Mesenchymal stem cell (in vitro differentiated cells and primary cell): ENCODE data around the gene LLGL2.

Experiments
- DNase-seq: peaks from one replicate; pipeline ENCODE4 v3.0.0-alpha.2; 2013
- H2AFZ ChIP-seq: one replicate; pipeline ENCODE4 v1.6.1; 2013; ENCODE audit warnings: low read depth, mild to moderate bottlenecking, control low read depth, inconsistent platforms, low read length, moderate library complexity
- H2AK5ac ChIP-seq: 2 replicates; pipeline ENCODE4 v1.6.1; 2013; ENCODE audit warnings: low read length, moderate library complexity, mild to moderate bottlenecking, inconsistent platforms; ENCODE audit not compliant: severe bottlenecking
- H2BK120ac ChIP-seq: one replicate; pipeline ENCODE4 v1.6.1; 2013; ENCODE audit warnings: low read depth, mild to moderate bottlenecking, inconsistent platforms, low read length, moderate library complexity
- H2BK12ac ChIP-seq, 2 experiments: one replicate each; pipeline ENCODE4 v1.6.1; 2013; ENCODE audit warnings: inconsistent platforms in 2 of 2, low read length in 2 of 2, mild to moderate bottlenecking in 2 of 2, moderate library complexity in 2 of 2, control low read depth in 1 of 2
- H2BK15ac ChIP-seq: one replicate; pipeline ENCODE4 v1.6.1; 2013; ENCODE audit warnings: mild to moderate bottlenecking, low read depth, inconsistent platforms; ENCODE audit not compliant: poor library complexity, severe bottlenecking
- H2BK5ac ChIP-seq: 2 replicates; pipeline ENCODE4 v1.6.1; 2013; ENCODE audit warnings: low read depth, mild to moderate bottlenecking, low read length, control low read depth, inconsistent platforms; ENCODE audit not compliant: poor library complexity, severe bottlenecking
- H3K14ac ChIP-seq, 2 experiments: one replicate each; pipeline ENCODE4 v1.6.1; 2013; ENCODE audit warnings: inconsistent platforms in 2 of 2, low read length in 2 of 2, control low read depth in 1 of 2, mild to moderate bottlenecking in 1 of 2, moderate library complexity in 1 of 2
- H3K18ac ChIP-seq, 2 experiments: one replicate each; pipeline ENCODE4 v1.6.1; 2013; ENCODE audit warnings: inconsistent platforms in 2 of 2, low read length in 2 of 2, control low read depth in 1 of 2, low read depth in 1 of 2, mild to moderate bottlenecking in 1 of 2
- H3K23ac ChIP-seq, 2 experiments: one replicate each; pipeline ENCODE4 v1.6.1; 2013; ENCODE audit warnings: inconsistent platforms in 2 of 2, low read length in 2 of 2, mild to moderate bottlenecking in 2 of 2, moderate library complexity in 2 of 2, control low read depth in 1 of 2
- H3K27ac ChIP-seq: 2 replicates; pipeline ENCODE4 v1.5.1; 2013; ENCODE audit warnings: mild to moderate bottlenecking, moderate library complexity, low read length, control low read depth, inconsistent platforms; ENCODE audit not compliant: poor library complexity, severe bottlenecking
- H3K27me3 ChIP-seq, 2 experiments: 2 replicates each; pipeline versions ENCODE4 v1.6.1 to v1.7.0; 2013; ENCODE audit warnings: low read length in 2 of 2, mild to moderate bottlenecking in 2 of 2, moderate library complexity in 2 of 2, control low read depth in 1 of 2, inconsistent platforms in 1 of 2; ENCODE audit not compliant: control insufficient read depth in 1 of 2, insufficient read depth in 1 of 2
- H3K36me3 ChIP-seq, 2 experiments: 2 replicates each; pipeline versions ENCODE4 v1.6.1 to v1.7.0; 2013; ENCODE audit warnings: low read length in 2 of 2, control low read depth in 1 of 2, inconsistent platforms in 1 of 2, low read depth in 1 of 2, mild to moderate bottlenecking in 1 of 2; ENCODE audit not compliant: insufficient read depth in 2 of 2, control insufficient read depth in 1 of 2
- H3K4ac ChIP-seq, 2 experiments: one replicate each; pipeline ENCODE4 v1.6.1; 2013; ENCODE audit warnings: inconsistent platforms in 2 of 2, low read length in 2 of 2, mild to moderate bottlenecking in 2 of 2, moderate library complexity in 2 of 2, control low read depth in 1 of 2, low read depth in 1 of 2
- H3K4me1 ChIP-seq: 2 replicates; pipeline ENCODE4 v1.6.1; 2013; ENCODE audit warnings: low read depth, low read length, control low read depth; ENCODE audit not compliant: control insufficient read depth, insufficient read depth
- H3K4me2 ChIP-seq: 2 replicates; pipeline ENCODE4 v1.6.1; 2013; ENCODE audit warnings: low read length, mild to moderate bottlenecking, inconsistent platforms; ENCODE audit not compliant: poor library complexity, severe bottlenecking
- H3K4me3 ChIP-seq, 2 experiments: 2 replicates each; pipeline versions ENCODE4 v1.5.1 to v1.7.0; 2013; ENCODE audit warnings: low read length in 2 of 2, mild to moderate bottlenecking in 2 of 2, control low read depth in 1 of 2, low read depth in 1 of 2; ENCODE audit not compliant: insufficient read depth in 1 of 2
- H3K79me1 ChIP-seq: replicated peaks from 2 replicates; pipeline ENCODE4 v1.6.1; 2013; ENCODE audit warnings: mild to moderate bottlenecking, control low read depth, low read length, inconsistent platforms; ENCODE audit not compliant: poor library complexity, severe bottlenecking
- H3K9ac ChIP-seq: 2 replicates; pipeline ENCODE4 v1.7.0; 2013; ENCODE audit warnings: mild to moderate bottlenecking, low read length, moderate library complexity
- H3K9me3 ChIP-seq: 2 replicates; pipeline ENCODE4 v1.7.0; 2013; ENCODE audit warnings: mild to moderate bottlenecking, low read length; ENCODE audit not compliant: control insufficient read depth
- H4K8ac ChIP-seq: one replicate; pipeline ENCODE4 v1.6.1; 2013; ENCODE audit warnings: inconsistent platforms, mild to moderate bottlenecking, low read length, moderate library complexity
- H4K91ac ChIP-seq: one replicate; pipeline ENCODE4 v1.6.1; 2013; ENCODE audit warnings: mild to moderate bottlenecking, low read length, inconsistent platforms
- WGBS: methylation state at CpG from one replicate; pipeline ENCODE4 v1.1.7; 2013; ENCODE audit warnings: mixed read lengths; 5-methylcytosine and 5-hydroxymethylcytosine counted together

Gene LLGL2

GRCh38 chr17:75573540-75573957 lies 48.1 kb downstream of the LLGL2 start:
- Histone ChIP-seq H2BK5ac (no peak overlapping the region), H3K14ac (no peak overlapping the region), H3K9ac (no peak overlapping the region), H2AK5ac (no peak overlapping the region), H3K9me3 (no peaks in the 10 kb centered on the region), H2BK120ac (no peak overlapping the region), H2AFZ (no peak overlapping the region), H3K4me2 (no peak overlapping the region), H3K23ac (no peak overlapping the region), H3K18ac (no peak overlapping the region), H3K4ac (no peak overlapping the region), H4K8ac (no peak overlapping the region), H2BK12ac (no peak overlapping the region), H3K27me3 (peaks cover 0 to 42% of the 10 kb centered on the region in 2 experiments), H4K91ac (peak overlapping the region; percentile 77), H3K36me3 (peaks cover 0 to 5% of the 10 kb centered on the region in 2 experiments), H3K79me1 (no peaks in the 10 kb centered on the region), H3K27ac (no peak overlapping the region), H3K4me1 (peaks cover 5% of the 10 kb centered on the region), H2BK15ac (no peak overlapping the region), H3K4me3 (no peak overlapping the region)
- DNase-seq, result no peak
- WGBS, result 87% methylated on average over 16 of the region's 16 CpGs

GRCh38 chr17:75573994-75574393 lies 48.5 kb downstream of the LLGL2 start:
- Histone ChIP-seq H3K79me1 (no peaks in the 10 kb centered on the region), H2BK120ac (no peak overlapping the region), H2BK5ac (no peak overlapping the region), H2BK12ac (no peak overlapping the region), H3K4me1 (peaks cover 5% of the 10 kb centered on the region), H4K91ac (peak overlapping the region; percentile 77), H3K9ac (no peak overlapping the region), H4K8ac (no peak overlapping the region), H3K27ac (no peak overlapping the region), H3K4ac (no peak overlapping the region), H3K14ac (no peak overlapping the region), H2AFZ (no peak overlapping the region), H3K4me3 (no peak overlapping the region), H3K18ac (no peak overlapping the region), H2AK5ac (no peak overlapping the region), H2BK15ac (no peak overlapping the region), H3K4me2 (no peak overlapping the region), H3K23ac (no peak overlapping the region), H3K36me3 (peaks cover 0 to 4% of the 10 kb centered on the region in 2 experiments), H3K9me3 (no peaks in the 10 kb centered on the region), H3K27me3 (peaks cover 0 to 42% of the 10 kb centered on the region in 2 experiments)
- 98% methylated on average over 13 of the region's 13 CpGs for WGBS
- DNase-seq, result no peak

- H3K9ac ChIP-seq, result no peak overlapping the region
- H3K4me3 ChIP-seq, result no peak overlapping the region
- no peak overlapping the region for H3K18ac ChIP-seq
- no peak overlapping the region for H3K23ac ChIP-seq
- no peak overlapping the region for H2BK120ac ChIP-seq
- H3K27me3 ChIP-seq, result peaks cover 0 to 41% of the 10 kb centered on the region in 2 experiments
- H3K4me1 ChIP-seq, result peaks cover 5% of the 10 kb centered on the region
- WGBS, result 92% methylated on average over 29 of the region's 29 CpGs
- peaks cover 0 to 4% of the 10 kb centered on the region in 2 experiments for H3K36me3 ChIP-seq
- no peaks in the 10 kb centered on the region for H3K9me3 ChIP-seq
- no peak overlapping the region for H2BK12ac ChIP-seq
- DNase-seq, result no peak
- no peak overlapping the region for H3K4me2 ChIP-seq
- no peaks in the 10 kb centered on the region for H3K79me1 ChIP-seq
- H3K27ac ChIP-seq, result no peak overlapping the region
- H4K91ac ChIP-seq, result no peak overlapping the region
- no peak overlapping the region for H2AK5ac ChIP-seq
- no peak overlapping the region for H3K4ac ChIP-seq
- no peak overlapping the region for H2BK15ac ChIP-seq
- H2AFZ ChIP-seq, result no peak overlapping the region
- no peak overlapping the region for H4K8ac ChIP-seq
- H2BK5ac ChIP-seq, result no peak overlapping the region
- H3K14ac ChIP-seq, result no peak overlapping the region
Measured at GRCh38 chr17:75574404-75575036, 49.0 kb downstream of the LLGL2 start.

GRCh38 chr17:75575197-75575596 lies 49.7 kb downstream of the LLGL2 start:
- no peak overlapping the region for H2BK12ac ChIP-seq
- H2AK5ac ChIP-seq, result no peak overlapping the region
- H3K27me3 ChIP-seq, result peaks cover 0 to 41% of the 10 kb centered on the region in 2 experiments
- DNase-seq, result no peak
- H2AFZ ChIP-seq, result no peak overlapping the region
- H3K9ac ChIP-seq, result no peak overlapping the region
- H3K4me2 ChIP-seq, result no peak overlapping the region
- no peak overlapping the region for H2BK5ac ChIP-seq
- H3K4ac ChIP-seq, result no peak overlapping the region
- H3K36me3 ChIP-seq, result peaks cover 0 to 4% of the 10 kb centered on the region in 2 experiments
- H4K8ac ChIP-seq, result no peak overlapping the region
- H3K4me3 ChIP-seq, result peak overlapping the region in 1 of 2 experiments; percentile 1
- no peak overlapping the region for H4K91ac ChIP-seq
- no peaks in the 10 kb centered on the region for H3K9me3 ChIP-seq
- no peak overlapping the region for H2BK15ac ChIP-seq
- no peak overlapping the region for H3K23ac ChIP-seq
- H3K14ac ChIP-seq, result no peak overlapping the region
- H3K27ac ChIP-seq, result no peak overlapping the region
- WGBS, result 89% methylated on average over 10 of the region's 10 CpGs
- no peak overlapping the region for H3K18ac ChIP-seq
- no peaks in the 10 kb centered on the region for H3K79me1 ChIP-seq
- peaks cover 5% of the 10 kb centered on the region for H3K4me1 ChIP-seq
- no peak overlapping the region for H2BK120ac ChIP-seq
